NOMO-1 treated with DMSO at 0.1 percent for 48 hours (cell line): Measurements from ENCODE around the gene RGL4.
"Not testable (repeated sequence)": the region's sequence is repeated elsewhere in the genome, so short reads cannot be mapped to it uniquely, and the experiment has no call there.

Source experiments
- DNase-seq: peaks from one replicate; lab custom pipeline; 2025; ENCODE audit not compliant: unreplicated experiment; lab: John Stamatoyannopoulos, UW

RGL4 gene

GRCh38 chr22:23690713-23691112 is at the start of gene RGL4:
Gene RGL4 (plus strand): TSS chr22:23691013. CDS start chr22:23692031, 1,018 bp downstream.
- DNase-seq: no peak

GRCh38 chr22:23646526-23646925 is 44.3 kb upstream of the RGL4 start:
- DNase-seq: not testable (repeated sequence)

- no peak for DNase-seq
Measured at GRCh38 chr22:23649071-23649501, 41.7 kb upstream of the RGL4 start.

- DNase-seq: no peak
Measured at GRCh38 chr22:23651676-23652075, 39.1 kb upstream of the RGL4 start.

GRCh38 chr22:23652286-23652685 is 38.5 kb upstream of the RGL4 start:
- no peak for DNase-seq

- DNase-seq: no peak
Measured at GRCh38 chr22:23652711-23653110, 38.1 kb upstream of the RGL4 start.

GRCh38 chr22:23655891-23656475 is 34.8 kb upstream of the RGL4 start:
- DNase-seq: no peak

- DNase-seq: no peak
Measured at GRCh38 chr22:23657727-23658126, 33.1 kb upstream of the RGL4 start.

GRCh38 chr22:23660381-23660780 is 30.4 kb upstream of the RGL4 start:
- not testable (repeated sequence) for DNase-seq

- no peak for DNase-seq
Measured at GRCh38 chr22:23670378-23671295, 20.2 kb upstream of the RGL4 start.

GRCh38 chr22:23671387-23671786 is 19.4 kb upstream of the RGL4 start:
- not testable (repeated sequence) for DNase-seq

GRCh38 chr22:23672307-23673049 is 18.3 kb upstream of the RGL4 start:
- DNase-seq: not testable (repeated sequence)

GRCh38 chr22:23673050-23673620 is 17.7 kb upstream of the RGL4 start:
- no peak for DNase-seq

- DNase-seq: no peak
Measured at GRCh38 chr22:23673826-23674690, 16.8 kb upstream of the RGL4 start.

- not testable (repeated sequence) for DNase-seq
Measured at GRCh38 chr22:23674886-23675501, 15.8 kb upstream of the RGL4 start.

- no peak for DNase-seq
Measured at GRCh38 chr22:23675502-23676415, 15.1 kb upstream of the RGL4 start.

- DNase-seq: not testable (repeated sequence)
Measured at GRCh38 chr22:23676841-23677700, 13.7 kb upstream of the RGL4 start.

- no peak for DNase-seq
Measured at GRCh38 chr22:23677701-23677995, 13.2 kb upstream of the RGL4 start.
